COLO829 (cell line): ENCODE data around the gene VPS16.

Source experiments
- DNase-seq: peaks from one replicate; pipeline ENCODE4 v3.0.0; 2012; ENCODE audit warnings: low spot score

VPS16 gene

GRCh38 chr20:2840138-2840966 lies at the start of gene VPS16, which contains the start of gene PCED1A:
Gene VPS16 (plus strand): TSS chr20:2840745. CDS start chr20:2840775, 30 bp downstream.
Gene PCED1A (minus strand): TSS chr20:2840655. CDS start chr20:2839912, 743 bp downstream.
- peak; percentile 95 for DNase-seq

GRCh38 chr20:2793471-2793870 lies 47.1 kb upstream of the VPS16 start:
- no peak for DNase-seq

DNA sequence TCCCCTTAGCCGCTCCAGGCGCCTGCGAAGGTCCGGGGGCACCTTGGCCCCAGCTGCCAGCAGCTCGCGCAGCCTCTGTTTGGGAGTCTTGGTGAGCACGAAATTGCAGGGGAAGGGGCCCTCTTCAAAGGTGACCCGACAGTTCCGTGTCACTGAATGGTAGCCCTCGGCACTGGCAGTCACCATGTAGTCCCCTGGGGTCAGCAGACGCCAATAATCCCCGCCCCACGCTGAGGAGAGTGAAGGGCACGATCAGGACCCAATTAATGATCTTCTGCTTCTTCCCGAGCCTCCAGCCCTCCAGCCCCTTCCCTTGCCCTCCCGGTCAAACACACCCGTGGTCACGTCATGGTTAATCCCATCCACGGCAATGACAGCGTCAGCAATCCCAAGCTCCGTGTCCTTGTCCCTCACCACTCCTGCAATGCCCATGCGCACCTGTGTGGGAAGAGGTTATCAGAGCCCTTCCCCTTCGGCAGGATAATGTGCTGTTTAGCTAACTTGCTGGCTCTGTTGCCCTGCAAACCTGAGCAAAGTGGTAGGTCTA lies 46.3 kb upstream of the VPS16 start:
- DNase-seq, result no peak

- no peak for DNase-seq
These were observed 45.6 kb upstream of the VPS16 start for GRCh38 chr20:2794866-2795447.

- DNase-seq, result no peak
These were observed 45.1 kb upstream of the VPS16 start for GRCh38 chr20:2795451-2795850.

DNA sequence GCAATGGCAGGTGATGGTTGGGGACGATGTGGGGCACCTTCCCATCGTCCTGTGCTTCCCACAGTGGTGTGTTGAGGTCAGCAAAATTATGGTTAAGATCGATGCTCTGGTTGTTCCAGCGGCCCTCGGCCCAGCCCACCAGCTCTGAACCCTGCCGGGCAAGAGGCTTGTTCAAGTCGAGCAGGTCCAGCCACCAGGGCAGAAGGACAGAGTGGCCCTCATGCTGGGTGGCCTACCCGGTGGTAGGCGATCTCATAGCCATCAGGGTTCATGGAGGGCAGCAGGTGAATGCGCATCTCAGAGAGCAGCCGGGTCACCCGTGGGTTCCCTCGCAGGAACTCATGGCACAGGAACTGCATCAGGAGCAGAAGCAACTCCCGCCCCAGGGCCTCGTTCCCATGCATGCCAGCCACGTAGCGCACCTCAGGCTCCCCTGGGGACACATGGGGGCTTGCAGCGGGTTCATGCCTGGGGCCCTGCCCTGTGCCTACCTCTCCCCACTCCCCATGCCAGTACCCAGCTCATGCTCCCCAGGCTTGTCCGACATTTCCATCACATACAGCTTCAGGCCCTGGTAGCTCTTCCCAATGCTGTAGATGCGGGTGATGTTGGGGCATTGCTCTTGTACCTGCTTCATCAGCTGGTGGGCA lies 44.4 kb upstream of the VPS16 start:
- DNase-seq, result no peak

- DNase-seq, result no peak
These were observed 43.2 kb upstream of the VPS16 start for GRCh38 chr20:2797136-2797983.

DNA sequence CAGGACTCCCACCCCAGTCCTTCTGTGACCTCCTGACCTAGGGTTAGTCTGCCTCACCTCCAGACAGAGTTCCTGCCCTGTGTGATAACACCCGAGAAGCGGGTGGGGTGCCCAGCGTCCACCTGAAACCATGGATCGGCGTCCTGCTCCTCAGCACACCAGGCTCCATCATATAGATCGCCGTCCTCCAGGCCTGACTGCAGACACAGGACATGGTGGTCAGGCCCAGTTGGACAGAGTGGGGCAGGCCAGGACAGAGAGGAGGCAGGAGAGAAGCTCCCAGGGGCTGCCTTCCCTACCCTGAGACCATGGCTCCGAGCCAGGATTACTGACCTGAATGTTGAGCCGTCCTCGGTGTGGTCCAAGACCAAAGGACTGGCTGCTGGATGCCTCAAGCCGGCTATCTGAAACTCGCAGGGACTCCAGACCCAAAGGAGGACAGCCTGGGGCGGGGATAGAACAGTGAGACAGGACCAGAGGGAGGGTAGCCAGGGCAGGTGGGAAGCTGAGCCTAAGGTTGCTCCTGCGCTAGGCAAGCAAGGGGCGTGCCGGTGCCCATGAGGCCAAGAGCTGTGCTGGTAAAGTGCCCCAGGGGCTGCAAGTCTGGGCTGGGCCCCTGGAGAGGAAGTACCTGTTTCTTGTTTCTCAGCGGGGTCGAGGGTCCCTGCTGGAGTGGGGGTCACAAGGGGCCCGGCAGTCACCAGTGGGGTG lies 42.3 kb upstream of the VPS16 start:
- DNase-seq, result no peak

- no peak for DNase-seq
These were observed 41.7 kb upstream of the VPS16 start for GRCh38 chr20:2798814-2799213.

DNA sequence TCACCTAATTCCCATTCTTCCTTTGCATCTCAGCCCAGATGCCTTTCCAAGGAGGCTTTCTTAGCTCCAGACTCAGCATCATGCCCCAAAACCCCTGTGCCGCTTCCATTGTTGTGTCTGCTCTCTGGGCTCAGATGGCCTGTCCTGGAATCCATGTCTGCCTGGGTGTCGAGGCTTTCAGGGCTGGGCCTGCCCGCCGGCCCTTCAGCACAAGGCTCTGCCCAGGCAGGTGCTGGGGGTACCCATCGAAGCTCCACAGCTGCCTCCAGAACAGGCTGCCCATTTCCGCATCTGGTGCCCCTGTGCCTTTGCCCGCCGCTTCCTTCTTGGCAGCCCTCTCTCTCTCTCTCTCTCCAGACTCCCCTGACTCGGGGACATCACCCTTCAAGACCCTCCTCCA lies 41.3 kb upstream of the VPS16 start:
- no peak for DNase-seq

- no peak for DNase-seq
These were observed 40.6 kb upstream of the VPS16 start for GRCh38 chr20:2799688-2800520.

DNA sequence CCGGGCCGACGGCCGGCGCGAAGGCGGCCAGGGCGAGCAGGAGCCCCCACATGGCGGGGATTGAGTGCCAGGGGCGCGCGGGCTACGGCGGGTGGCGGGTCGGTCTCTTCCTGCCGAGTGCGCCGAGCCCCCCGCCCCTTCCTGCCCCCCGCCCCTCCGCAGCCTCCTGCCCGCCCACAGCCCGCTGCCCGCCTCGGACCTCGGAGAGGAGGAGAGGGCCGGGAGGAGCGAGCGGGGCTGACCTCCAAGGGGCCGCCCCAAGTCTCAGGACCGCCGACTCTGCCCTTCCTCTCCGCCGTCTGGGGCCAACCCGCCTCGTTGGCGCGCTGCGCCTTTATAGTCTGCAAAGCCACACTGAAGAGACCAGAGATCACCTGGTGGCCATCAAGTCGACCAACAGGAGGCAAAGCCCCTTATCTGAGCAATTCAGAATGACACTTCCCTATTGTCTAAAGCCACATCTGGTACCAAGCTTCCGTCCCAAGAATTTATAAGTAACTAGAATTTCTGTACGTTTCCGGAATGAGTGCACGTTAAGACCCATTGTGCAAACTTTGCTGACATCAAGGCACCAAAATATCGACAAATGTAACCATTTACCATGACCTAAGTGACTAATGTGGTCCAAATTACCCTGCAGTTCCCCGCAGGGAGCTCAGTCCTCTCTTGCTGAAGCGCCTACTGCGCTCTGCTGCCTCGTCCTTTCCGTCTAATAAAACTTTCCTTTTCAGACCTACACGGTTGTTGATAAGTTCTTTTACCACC lies 39.8 kb upstream of the VPS16 start, which contains the start of gene CPXM1:
CPXM1 (minus strand) TSS at position 107 of the 765 bp plus-strand sequence; CDS start at position 52, 55 bp downstream.
- DNase-seq, result no peak

DNA sequence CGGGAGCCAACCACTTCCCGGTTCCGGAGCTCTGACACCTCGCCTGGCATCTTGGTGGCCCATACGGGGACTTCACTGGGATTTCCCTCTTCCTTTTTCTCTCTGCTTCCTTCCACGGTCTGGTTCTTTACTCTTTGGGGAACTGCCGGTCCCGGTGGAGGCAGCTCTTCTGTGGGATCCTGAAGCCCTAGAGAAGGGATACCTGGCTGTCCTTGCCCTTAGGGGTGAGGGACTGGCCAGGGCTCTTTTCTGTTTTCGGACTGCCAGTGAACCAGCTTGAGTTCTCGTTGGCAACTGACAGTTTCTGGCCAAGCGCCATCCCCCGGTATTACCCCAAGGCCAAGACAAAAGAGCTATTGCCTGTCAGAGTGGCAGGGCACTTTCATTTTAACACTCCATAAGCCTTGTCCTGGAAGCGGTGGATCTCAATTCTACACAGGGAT lies 39.2 kb upstream of the VPS16 start:
- no peak for DNase-seq

DNA sequence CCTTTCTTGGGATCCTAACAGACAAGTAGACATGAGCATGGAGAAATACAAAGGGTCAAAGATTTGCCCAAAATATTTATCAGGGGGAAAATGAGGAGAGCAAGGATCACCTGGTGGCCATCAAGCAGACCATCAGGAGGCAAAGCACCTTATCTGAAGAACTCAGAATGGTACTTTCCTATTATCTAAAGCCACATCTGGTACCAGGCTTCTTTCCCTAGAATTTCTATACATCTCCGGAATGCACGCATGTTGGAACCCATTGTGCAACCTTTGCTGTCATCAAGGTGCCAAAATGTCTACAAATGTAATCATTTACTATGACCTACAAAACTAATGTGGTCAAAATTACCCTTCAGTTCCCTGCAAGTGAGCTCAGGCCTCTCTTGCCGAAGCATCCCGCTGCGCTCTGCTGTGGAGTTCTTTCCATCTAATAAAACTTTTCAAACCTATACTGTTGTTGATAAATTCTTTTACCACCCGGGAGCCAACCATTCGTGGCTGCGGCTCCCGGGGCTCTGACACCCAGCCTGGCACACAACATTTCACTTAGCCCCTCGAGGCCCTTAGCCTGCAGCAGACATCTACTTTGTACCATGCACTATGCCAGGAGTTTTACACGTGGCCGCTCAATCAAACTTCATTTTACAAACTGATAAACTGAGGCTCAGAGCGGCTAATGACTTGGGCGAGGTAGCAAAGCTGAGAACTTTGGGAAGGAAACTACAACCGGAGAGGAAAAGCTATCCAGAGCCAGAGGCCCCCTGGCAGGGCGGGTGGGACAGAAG lies 36.3 kb upstream of the VPS16 start:
- DNase-seq, result no peak

- no peak for DNase-seq
These were observed 35.5 kb upstream of the VPS16 start for GRCh38 chr20:2804852-2805688.

- peak; percentile 58 for DNase-seq
These were observed 34.7 kb upstream of the VPS16 start for GRCh38 chr20:2805689-2806350.

GRCh38 chr20:2806351-2806701 lies 34.2 kb upstream of the VPS16 start:
- DNase-seq, result no peak
